Activated CD4-positive, alpha-beta T cell treated with anti-CD3 and anti-CD28 coated beads, Interleukin-2, amount 10 ng/mL, durations not matched to agents 24 days and 14 days (primary cell): ENCODE data around the gene CDH4. TPM values are rescaled to one million over a fixed set of nuclear protein-coding genes. Genes with fewer than 3 reads are reported as not detected.

Experiments used
- DNase-seq: peaks from one replicate; pipeline ENCODE4 v3.0.0; 2022
- H3K27ac Mint-ChIP-seq: one replicate; pipeline ENCODE4 v1.8.0; 2022; ENCODE audit warnings: mild to moderate bottlenecking, mixed read lengths
- H3K27me3 Mint-ChIP-seq: one replicate; pipeline ENCODE4 v1.8.0; 2022; ENCODE audit warnings: mixed read lengths
- H3K36me3 Mint-ChIP-seq: one replicate; pipeline ENCODE4 v1.8.0; 2022; ENCODE audit warnings: low read depth, mild to moderate bottlenecking, mixed read lengths
- H3K4me1 Mint-ChIP-seq: one replicate; pipeline ENCODE4 v1.8.0; 2021; ENCODE audit warnings: mixed read lengths
- H3K4me3 Mint-ChIP-seq: one replicate; pipeline ENCODE4 v1.8.0; 2022; ENCODE audit warnings: mild to moderate bottlenecking, moderate library complexity, mixed read lengths
- H3K9me3 Mint-ChIP-seq: one replicate; pipeline ENCODE4 v1.8.0; 2021; ENCODE audit warnings: mixed read lengths
- intact Hi-C: fragments of 100-400 bp; cut with micrococcal nuclease; formaldehyde crosslinking; loops from one replicate; pipeline ENCODE4 v1.15.1; 2023
- total RNA-seq: library from RNA; stranded (reverse); gene quantifications from 2 replicates; pipeline ENCODE4 v1.2.3, GENCODE V29; 2022

CDH4 gene
- total RNA-seq, 1 donor from 2014 or later, result not detected

GRCh38 chr20:61350500-61351250, 98.6 kb downstream of the CDH4 start:
- Mint-ChIP-seq H3K27ac (no peak overlapping the region), H3K9me3 (no peaks in the 10 kb centered on the region), H3K4me1 (no peaks in the 10 kb centered on the region), H3K4me3 (no peak overlapping the region), H3K36me3 (no peaks in the 10 kb centered on the region), H3K27me3 (no peaks in the 10 kb centered on the region)
- intact Hi-C loops, result no loop called here
- DNase-seq, result no peak

GRCh38 chr20:61352346-61353260, 100.5 kb downstream of the CDH4 start:
- Mint-ChIP-seq H3K27ac (no peak overlapping the region), H3K36me3 (no peaks in the 10 kb centered on the region), H3K4me1 (no peaks in the 10 kb centered on the region), H3K4me3 (no peak overlapping the region), H3K9me3 (no peaks in the 10 kb centered on the region), H3K27me3 (no peaks in the 10 kb centered on the region)
- DNase-seq, result no peak
- intact Hi-C loops, result no loop called here

GRCh38 chr20:61353261-61354000, 101.4 kb downstream of the CDH4 start:
- H3K36me3 Mint-ChIP-seq, result no peaks in the 10 kb centered on the region
- H3K4me1 Mint-ChIP-seq, result no peaks in the 10 kb centered on the region
- no peak for DNase-seq
- intact Hi-C loops, result no loop called here
- no peaks in the 10 kb centered on the region for H3K27me3 Mint-ChIP-seq
- H3K4me3 Mint-ChIP-seq, result no peak overlapping the region
- no peak overlapping the region for H3K27ac Mint-ChIP-seq
- no peaks in the 10 kb centered on the region for H3K9me3 Mint-ChIP-seq

GRCh38 chr20:61354001-61354390, 101.9 kb downstream of the CDH4 start:
- intact Hi-C loops, result no loop called here
- Mint-ChIP-seq H3K4me3 (no peak overlapping the region), H3K4me1 (no peaks in the 10 kb centered on the region), H3K27me3 (no peaks in the 10 kb centered on the region), H3K36me3 (no peaks in the 10 kb centered on the region), H3K9me3 (no peaks in the 10 kb centered on the region), H3K27ac (no peak overlapping the region)
- DNase-seq, result no peak

- Mint-ChIP-seq H3K4me3 (no peak overlapping the region), H3K9me3 (no peaks in the 10 kb centered on the region), H3K36me3 (no peaks in the 10 kb centered on the region), H3K27ac (no peak overlapping the region), H3K4me1 (no peaks in the 10 kb centered on the region), H3K27me3 (no peaks in the 10 kb centered on the region)
- intact Hi-C loops, result no loop called here
- no peak for DNase-seq
These were observed 102.4 kb downstream of the CDH4 start for GRCh38 chr20:61354501-61354900.

GRCh38 chr20:61354901-61355495, 102.9 kb downstream of the CDH4 start:
- Mint-ChIP-seq H3K4me1 (no peaks in the 10 kb centered on the region), H3K36me3 (no peaks in the 10 kb centered on the region), H3K27ac (no peak overlapping the region), H3K27me3 (no peaks in the 10 kb centered on the region), H3K4me3 (no peak overlapping the region), H3K9me3 (no peaks in the 10 kb centered on the region)
- intact Hi-C loops, result no loop called here
- no peak for DNase-seq

GRCh38 chr20:61355585-61355984, 103.5 kb downstream of the CDH4 start:
- H3K36me3 Mint-ChIP-seq, result no peaks in the 10 kb centered on the region
- no peak overlapping the region for H3K4me3 Mint-ChIP-seq
- intact Hi-C loops, result no loop called here
- DNase-seq, result no peak
- no peaks in the 10 kb centered on the region for H3K4me1 Mint-ChIP-seq
- no peak overlapping the region for H3K27ac Mint-ChIP-seq
- no peaks in the 10 kb centered on the region for H3K9me3 Mint-ChIP-seq
- no peaks in the 10 kb centered on the region for H3K27me3 Mint-ChIP-seq

- intact Hi-C loops, result no loop called here
- Mint-ChIP-seq H3K9me3 (no peaks in the 10 kb centered on the region), H3K36me3 (no peaks in the 10 kb centered on the region), H3K4me1 (no peaks in the 10 kb centered on the region), H3K27ac (no peak overlapping the region), H3K27me3 (no peaks in the 10 kb centered on the region), H3K4me3 (no peak overlapping the region)
- no peak for DNase-seq
These were observed 104.1 kb downstream of the CDH4 start for GRCh38 chr20:61356196-61356595.

GRCh38 chr20:61357119-61357518, 105.1 kb downstream of the CDH4 start:
- H3K4me3 Mint-ChIP-seq, result no peak overlapping the region
- intact Hi-C loops, result no loop called here
- no peaks in the 10 kb centered on the region for H3K9me3 Mint-ChIP-seq
- DNase-seq, result no peak
- H3K4me1 Mint-ChIP-seq, result no peaks in the 10 kb centered on the region
- H3K36me3 Mint-ChIP-seq, result no peaks in the 10 kb centered on the region
- H3K27ac Mint-ChIP-seq, result no peak overlapping the region
- no peaks in the 10 kb centered on the region for H3K27me3 Mint-ChIP-seq

- H3K27me3 Mint-ChIP-seq, result no peaks in the 10 kb centered on the region
- H3K27ac Mint-ChIP-seq, result no peak overlapping the region
- no peaks in the 10 kb centered on the region for H3K4me1 Mint-ChIP-seq
- H3K36me3 Mint-ChIP-seq, result no peaks in the 10 kb centered on the region
- intact Hi-C loops, result no loop called here
- no peaks in the 10 kb centered on the region for H3K9me3 Mint-ChIP-seq
- no peak overlapping the region for H3K4me3 Mint-ChIP-seq
- no peak for DNase-seq
These were observed 107.2 kb downstream of the CDH4 start for GRCh38 chr20:61359254-61359653.

GRCh38 chr20:61360296-61360695, 108.2 kb downstream of the CDH4 start:
- no peak overlapping the region for H3K4me3 Mint-ChIP-seq
- no peak for DNase-seq
- no peaks in the 10 kb centered on the region for H3K36me3 Mint-ChIP-seq
- no peak overlapping the region for H3K27ac Mint-ChIP-seq
- no peaks in the 10 kb centered on the region for H3K27me3 Mint-ChIP-seq
- H3K9me3 Mint-ChIP-seq, result no peaks in the 10 kb centered on the region
- intact Hi-C loops, result no loop called here
- no peaks in the 10 kb centered on the region for H3K4me1 Mint-ChIP-seq

- DNase-seq, result no peak
- Mint-ChIP-seq H3K4me1 (no peaks in the 10 kb centered on the region), H3K9me3 (no peaks in the 10 kb centered on the region), H3K4me3 (no peak overlapping the region), H3K27ac (no peak overlapping the region), H3K27me3 (no peaks in the 10 kb centered on the region), H3K36me3 (no peaks in the 10 kb centered on the region)
- intact Hi-C loops, result no loop called here
These were observed 108.9 kb downstream of the CDH4 start for GRCh38 chr20:61360940-61361339.

GRCh38 chr20:61361501-61361900, 109.4 kb downstream of the CDH4 start:
- Mint-ChIP-seq H3K36me3 (no peaks in the 10 kb centered on the region), H3K9me3 (no peaks in the 10 kb centered on the region), H3K4me1 (no peaks in the 10 kb centered on the region), H3K4me3 (no peak overlapping the region), H3K27me3 (no peaks in the 10 kb centered on the region), H3K27ac (no peak overlapping the region)
- no peak for DNase-seq
- intact Hi-C loops, result no loop called here

- intact Hi-C loops, result no loop called here
- H3K27ac Mint-ChIP-seq, result no peak overlapping the region
- H3K27me3 Mint-ChIP-seq, result no peaks in the 10 kb centered on the region
- H3K36me3 Mint-ChIP-seq, result no peaks in the 10 kb centered on the region
- no peaks in the 10 kb centered on the region for H3K4me1 Mint-ChIP-seq
- DNase-seq, result no peak
- H3K9me3 Mint-ChIP-seq, result no peaks in the 10 kb centered on the region
- H3K4me3 Mint-ChIP-seq, result no peak overlapping the region
These were observed 112.1 kb downstream of the CDH4 start for GRCh38 chr20:61364147-61364546.
